OCI-M2 (cell line): ENCODE results near the gene PPP1R14C.
"Not testable (repeated sequence)": the region's sequence is repeated elsewhere in the genome, so short reads cannot be mapped to it uniquely, and the experiment has no call there.

Source experiments
- DNase-seq: peaks from one replicate; lab custom pipeline; 2025; ENCODE audit not compliant: unreplicated experiment; lab: John Stamatoyannopoulos, UW

PPP1R14C gene

GRCh38 chr6:150165020-150165702 lies 22.3 kb downstream of the PPP1R14C start:
- DNase-seq: no peak

- no peak for DNase-seq
These were observed 24.6 kb downstream of the PPP1R14C start for GRCh38 chr6:150167479-150167873.

- DNase-seq: no peak
These were observed 26.3 kb downstream of the PPP1R14C start for GRCh38 chr6:150169181-150169580.

GRCh38 chr6:150169609-150170008 lies 26.8 kb downstream of the PPP1R14C start:
- no peak for DNase-seq

GRCh38 chr6:150172929-150173328 lies 30.1 kb downstream of the PPP1R14C start:
- DNase-seq: no peak

- no peak for DNase-seq
These were observed 32.8 kb downstream of the PPP1R14C start for GRCh38 chr6:150175586-150176151.

- no peak for DNase-seq
These were observed 33.3 kb downstream of the PPP1R14C start for GRCh38 chr6:150176152-150176551.

GRCh38 chr6:150176659-150177058 lies 33.8 kb downstream of the PPP1R14C start:
- no peak for DNase-seq

- no peak for DNase-seq
These were observed 34.6 kb downstream of the PPP1R14C start for GRCh38 chr6:150177259-150177951.

- no peak for DNase-seq
These were observed 35.2 kb downstream of the PPP1R14C start for GRCh38 chr6:150177952-150178520.

GRCh38 chr6:150179030-150179429 lies 36.2 kb downstream of the PPP1R14C start:
- DNase-seq: no peak

- DNase-seq: not testable (repeated sequence)
These were observed 37.1 kb downstream of the PPP1R14C start for GRCh38 chr6:150179907-150180424.

- DNase-seq: no peak
These were observed 37.7 kb downstream of the PPP1R14C start for GRCh38 chr6:150180517-150180916.

GRCh38 chr6:150182460-150183078 lies 39.7 kb downstream of the PPP1R14C start:
- DNase-seq: no peak

- DNase-seq: no peak
These were observed 40.3 kb downstream of the PPP1R14C start for GRCh38 chr6:150183105-150183504.

- no peak for DNase-seq
These were observed 41.1 kb downstream of the PPP1R14C start for GRCh38 chr6:150183966-150184365.

- no peak for DNase-seq
These were observed 42.2 kb downstream of the PPP1R14C start for GRCh38 chr6:150184850-150185731.

- DNase-seq: no peak
These were observed 42.9 kb downstream of the PPP1R14C start for GRCh38 chr6:150185732-150186117.

GRCh38 chr6:150186129-150186898 lies 43.5 kb downstream of the PPP1R14C start:
- no peak for DNase-seq

GRCh38 chr6:150187433-150187832 lies 44.6 kb downstream of the PPP1R14C start:
- DNase-seq: not testable (repeated sequence)
